GM18867 (cell line): Measurements from ENCODE around the gene PTGES3.
"Not testable (repeated sequence)": the region's sequence is repeated elsewhere in the genome, so short reads cannot be mapped to it uniquely, and the experiment has no call there.

Experiments
- ATAC-seq: cut with Tn5 transposase; IDR thresholded peaks from one replicate; pipeline ENCODE4 v1.9.1; 2021; ENCODE audit warnings: mild to moderate bottlenecking, moderate library complexity; ENCODE audit not compliant: unreplicated experiment

The PTGES3 gene

GRCh38 chr12:56657416-56658379, 30.4 kb downstream of the PTGES3 start:
- no peak for ATAC-seq

- not testable (repeated sequence) for ATAC-seq
These were observed 34.3 kb downstream of the PTGES3 start for GRCh38 chr12:56653781-56654180.

GRCh38 chr12:56648023-56648422, 40.1 kb downstream of the PTGES3 start:
- ATAC-seq, result not testable (repeated sequence)

DNA sequence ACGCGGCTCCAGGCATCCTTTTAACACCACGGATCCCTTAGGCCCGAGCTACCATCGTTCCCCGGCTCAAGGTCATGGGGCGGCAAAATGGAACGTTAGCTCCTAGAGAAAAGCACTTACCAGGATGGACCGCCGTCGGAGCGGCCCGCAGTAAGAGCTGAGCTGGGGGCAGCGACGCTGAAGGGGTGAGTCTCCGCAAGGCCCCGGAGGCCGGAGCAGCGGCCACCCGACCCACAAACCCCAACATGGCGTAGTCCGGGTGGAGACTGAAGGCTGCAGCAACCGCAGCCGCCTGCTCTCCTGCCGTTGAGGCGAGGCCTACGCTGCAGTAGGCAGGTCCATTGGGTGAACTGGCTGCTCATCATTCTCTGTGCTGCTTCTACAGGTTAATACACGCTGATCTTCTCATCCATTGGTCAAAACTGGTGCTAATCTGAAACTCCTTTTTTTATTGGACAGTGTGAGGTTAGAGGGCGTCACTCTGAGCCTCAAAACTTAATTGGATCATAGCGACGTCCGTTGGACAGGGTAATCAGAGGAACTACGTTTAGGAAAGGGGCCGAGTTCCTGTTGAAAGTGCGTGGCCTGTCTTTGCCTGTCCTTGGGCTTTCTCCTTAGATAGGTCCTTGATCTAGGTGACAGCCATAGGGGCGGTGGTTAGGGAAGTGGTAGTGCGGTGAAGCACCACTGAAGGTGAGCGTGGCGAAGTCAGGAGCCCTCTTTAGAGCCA, 42.2 kb downstream of the PTGES3 start, which contains the start of gene ATP5F1B:
ATP5F1B (minus strand) TSS at position 268 of the 730 bp plus-strand sequence; CDS start at position 247, 21 bp downstream.
- ATAC-seq, result peak; percentile 97

- ATAC-seq, result no peak
These were observed 42.8 kb downstream of the PTGES3 start for GRCh38 chr12:56645201-56645716.

DNA sequence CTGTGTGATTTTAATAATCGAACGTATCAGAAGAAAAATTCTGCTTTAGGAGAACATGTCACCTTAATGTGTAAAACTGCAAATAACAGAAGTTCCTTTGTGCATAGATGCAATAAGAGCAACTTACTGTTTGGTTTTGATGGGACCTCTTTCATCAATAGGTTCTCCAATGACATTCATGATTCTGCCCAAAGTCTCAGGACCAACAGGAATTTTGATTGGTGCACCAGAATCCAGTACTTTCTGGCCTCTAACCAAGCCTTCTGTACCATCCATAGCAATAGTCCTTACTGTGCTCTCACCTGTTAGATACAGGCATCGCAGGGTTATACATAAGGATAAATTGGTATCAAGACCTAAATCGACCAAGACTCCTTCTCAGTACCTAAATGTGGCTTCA, 43.4 kb downstream of the PTGES3 start:
- ATAC-seq, result no peak

DNA sequence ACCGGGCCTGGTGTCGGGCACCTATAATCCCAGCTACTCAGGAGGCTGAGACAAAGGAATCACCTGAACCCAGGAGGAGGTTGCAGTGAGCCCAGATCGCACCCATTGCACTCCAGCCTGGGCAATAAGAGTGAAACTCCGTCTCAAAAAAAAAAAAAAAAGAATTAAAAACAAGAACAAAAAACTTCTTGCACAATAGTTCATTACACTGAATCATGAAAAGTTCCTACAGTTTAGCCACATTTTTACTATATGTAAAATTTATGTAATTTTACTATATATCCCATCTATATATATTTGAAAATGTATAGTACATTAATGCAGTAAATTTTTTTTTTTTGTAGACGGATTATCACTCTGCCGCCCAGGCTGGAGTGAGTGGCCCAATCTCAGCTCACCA, 46.9 kb downstream of the PTGES3 start:
- ATAC-seq, result no peak

GRCh38 chr12:56637621-56638020, 50.5 kb downstream of the PTGES3 start:
- ATAC-seq, result no peak

GRCh38 chr12:56636675-56637540, 51.2 kb downstream of the PTGES3 start:
- peak; percentile 51 for ATAC-seq

- peak; percentile 52 for ATAC-seq
These were observed 52.0 kb downstream of the PTGES3 start for GRCh38 chr12:56635806-56636674.

DNA sequence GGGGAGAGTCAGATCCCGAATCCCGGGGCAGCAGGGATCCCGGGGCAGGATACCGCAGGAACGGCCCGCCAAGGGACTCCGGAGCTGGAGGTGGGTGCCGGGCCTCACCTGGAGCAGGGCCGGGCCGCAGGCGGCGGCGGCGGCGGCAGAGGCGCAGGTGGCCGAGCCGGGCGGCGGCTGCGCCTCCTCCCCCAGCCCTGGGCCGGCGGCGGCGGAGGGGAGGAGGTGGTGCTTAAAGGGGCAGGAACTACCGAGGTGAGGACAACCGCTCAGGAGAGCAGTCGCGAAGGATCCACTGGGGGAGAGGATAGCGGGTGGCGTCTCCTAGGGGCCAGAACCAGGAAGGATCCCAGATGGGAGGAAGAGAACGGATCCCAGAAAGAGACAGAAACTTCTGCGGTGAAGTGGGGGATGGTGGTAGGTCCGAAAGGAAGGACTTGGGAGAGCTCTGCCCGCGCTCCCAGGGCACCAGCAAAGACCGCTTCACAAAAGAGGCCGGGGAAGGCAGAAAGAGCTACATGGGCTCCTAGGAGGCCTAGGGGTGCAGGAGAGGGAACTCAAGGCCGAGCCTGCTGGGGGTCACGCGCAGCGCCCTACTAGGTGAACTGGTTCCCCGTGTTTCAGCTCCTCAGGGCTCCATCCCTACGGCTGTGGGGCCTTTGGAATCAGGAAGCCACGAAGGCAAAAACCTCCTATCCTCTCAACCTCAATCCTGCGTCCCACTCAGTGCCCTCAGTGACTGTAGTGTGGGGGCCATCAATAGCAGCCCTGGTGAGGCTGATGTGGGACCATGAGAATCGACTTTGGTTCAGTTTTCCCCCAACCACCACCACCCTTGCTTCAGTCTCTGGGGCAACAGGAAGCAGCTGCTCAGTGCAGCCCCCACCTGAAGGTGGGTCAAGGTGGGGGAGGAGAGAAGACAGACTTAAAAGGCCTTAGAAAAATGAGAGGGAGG, 53.0 kb downstream of the PTGES3 start:
- ATAC-seq, result peak; percentile 31

DNA sequence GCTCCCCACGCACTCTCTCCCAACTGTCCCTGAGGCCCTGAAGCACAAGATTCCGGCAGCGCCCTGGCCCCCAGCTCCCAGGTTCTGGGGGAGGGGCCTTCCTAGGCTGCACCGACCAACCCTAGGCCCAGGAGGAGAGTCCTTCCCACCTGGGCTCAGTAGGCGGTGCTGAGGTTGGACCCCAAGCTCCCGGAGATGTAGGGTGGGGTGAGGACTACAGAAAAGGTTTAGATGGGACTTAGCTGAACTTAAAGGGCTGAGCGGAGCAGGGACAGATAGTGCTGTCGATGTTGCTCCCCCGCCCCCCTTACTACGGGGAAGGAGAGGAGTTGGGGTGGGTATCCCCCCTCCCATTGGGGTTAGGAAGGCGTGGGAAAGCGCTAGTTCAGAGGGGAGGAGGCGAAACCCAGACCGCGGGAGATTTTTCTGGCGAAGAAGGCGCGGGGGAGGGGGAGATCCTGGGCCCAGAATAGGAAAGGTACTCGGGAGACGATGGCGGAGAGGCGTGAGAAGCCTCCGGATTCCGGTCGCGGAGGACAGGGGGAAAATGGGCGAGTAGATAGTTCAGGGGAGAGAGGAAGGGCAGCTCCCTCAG, 53.7 kb downstream of the PTGES3 start:
- no peak for ATAC-seq

GRCh38 chr12:56633468-56634241, 54.4 kb downstream of the PTGES3 start:
- no peak for ATAC-seq

DNA sequence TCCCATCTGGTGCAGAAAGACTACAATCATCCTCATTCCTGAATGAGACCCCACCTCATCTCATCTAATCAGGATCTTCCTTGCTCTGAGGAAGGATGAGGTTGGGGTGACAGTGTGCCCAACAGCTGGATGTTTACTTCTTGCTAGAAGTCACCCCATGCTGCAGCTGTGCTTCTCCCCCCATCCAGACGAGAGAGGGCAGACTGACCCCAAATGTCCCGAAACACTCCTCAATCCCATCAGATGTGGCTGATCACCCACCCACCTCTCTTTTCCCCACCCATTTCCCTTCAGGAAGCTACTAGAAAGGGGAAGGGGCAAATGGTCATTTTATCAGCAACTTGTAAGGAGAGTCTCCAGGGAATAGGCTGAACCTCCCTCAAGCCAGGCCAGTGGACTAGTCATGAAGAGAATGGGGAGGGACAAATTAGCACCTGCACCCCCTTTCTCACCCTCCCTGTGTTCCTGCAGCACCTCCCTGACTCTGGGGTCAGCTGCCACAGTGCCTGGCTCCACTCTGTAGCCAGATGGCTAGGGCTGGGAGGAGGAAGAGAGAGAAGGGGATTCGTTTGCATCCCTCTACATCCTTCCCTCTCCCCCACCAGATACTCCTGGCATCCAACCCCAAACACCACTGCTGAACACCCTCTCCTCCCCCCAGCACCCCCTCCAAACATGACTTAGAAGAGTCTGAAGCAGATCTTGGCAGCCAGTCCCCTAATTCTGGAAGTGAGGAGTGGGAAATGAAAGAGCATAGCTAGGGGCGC, 55.2 kb downstream of the PTGES3 start:
- no peak for ATAC-seq

DNA sequence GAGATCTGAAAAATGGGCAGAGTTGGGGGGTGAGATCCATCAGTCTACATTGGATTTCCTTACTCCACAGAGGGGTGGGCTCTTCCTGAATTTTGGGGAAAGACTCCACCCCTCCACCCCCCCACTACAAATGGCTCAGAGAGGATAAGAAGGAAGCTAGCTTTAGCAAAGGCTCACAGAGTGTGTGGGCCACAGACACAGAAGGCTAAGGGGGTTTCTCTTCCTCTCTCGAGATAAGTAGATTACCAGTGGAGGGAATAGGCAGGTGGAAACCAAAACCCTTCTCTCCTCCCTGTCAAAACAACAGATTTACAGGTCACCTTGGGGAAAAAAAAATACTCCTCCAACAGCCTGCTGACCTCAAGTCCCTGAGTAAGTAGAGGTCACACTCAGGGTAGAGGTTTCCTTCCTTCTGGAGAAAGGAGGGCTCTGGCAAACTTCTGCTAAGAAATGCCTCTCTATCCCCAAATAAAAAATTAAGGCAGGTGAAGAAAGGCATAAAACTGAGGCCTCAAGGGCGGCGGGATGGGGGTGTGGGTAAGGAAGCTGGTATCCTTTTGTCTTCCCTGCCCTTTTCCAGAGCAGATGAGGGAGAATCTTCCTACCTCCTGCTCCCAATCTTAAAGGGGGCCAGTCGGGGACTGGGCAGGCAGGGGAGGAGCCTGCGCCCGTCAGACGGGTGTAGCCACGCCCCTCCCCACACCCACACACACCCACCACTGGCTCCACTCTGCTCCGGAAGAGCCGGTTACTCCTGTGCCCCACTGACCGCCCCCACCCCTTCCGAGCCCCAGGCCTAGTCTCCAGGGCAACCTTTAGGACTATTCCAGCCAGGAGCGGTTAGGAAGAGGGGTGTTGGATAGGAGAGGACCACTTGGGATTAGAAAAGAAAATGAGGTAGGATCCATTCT, 56.0 kb downstream of the PTGES3 start:
- ATAC-seq, result no peak
